Heart right ventricle (tissue), 16 donors: ENCODE measurements around the gene COX4I2. TPM values are rescaled to one million over a fixed set of nuclear protein-coding genes. Genes with fewer than 3 reads are reported as not detected.

Source experiments
- ATAC-seq, 8 donors: fragments of 200-7000 bp; cut with Tn5 transposase; one replicate each; pipeline ENCODE4 v1.9.1; 2020; ENCODE audit warnings: mild to moderate bottlenecking in 8 of 8, moderate library complexity in 8 of 8, moderate number of reproducible peaks in 1 of 8
- DNase-seq, 2 donors: peaks; one replicate each; pipeline ENCODE4 v3.0.0-alpha.2; 2020
- H3K27ac ChIP-seq, 10 donors: fragments of 200-600 bp; sonication (generic) in 2 of 10; one replicate each; pipeline versions ENCODE4 v1.5.0 to v1.8.0; 2020 to 2022; ENCODE audit warnings: mild to moderate bottlenecking in 3 of 10
- H3K27me3 ChIP-seq, 7 donors: fragments of 200-600 bp; one replicate each; pipeline ENCODE4 v1.8.0; 2021 to 2022; ENCODE audit warnings: mild to moderate bottlenecking in 2 of 7
- H3K36me3 ChIP-seq, 9 donors: fragments of 200-600 bp; sonication (generic) in 1 of 9; one replicate each; pipeline versions ENCODE4 v1.5.0 to v1.8.0; 2020 to 2022; ENCODE audit warnings: mild to moderate bottlenecking in 2 of 9
- H3K4me1 ChIP-seq, 9 donors: fragments of 200-600 bp; sonication (generic) in 1 of 9; one replicate each; pipeline versions ENCODE4 v1.5.0 to v1.8.0; 2020 to 2022; ENCODE audit warnings: mild to moderate bottlenecking in 4 of 9
- H3K4me3 ChIP-seq, 10 donors: fragments of 200-600 bp; sonication (generic) in 2 of 10; one replicate each; pipeline versions ENCODE4 v1.5.0 to v1.8.0; 2020 to 2022; ENCODE audit warnings: mild to moderate bottlenecking in 7 of 10, moderate library complexity in 2 of 10
- H3K9me3 ChIP-seq, 11 donors: fragments of 200-600 bp in 10 of 11; sonication (generic) in 2 of 11; one replicate each; pipeline versions ENCODE4 v1.5.0 to v1.8.0; 2013 to 2022; ENCODE audit warnings: mild to moderate bottlenecking in 2 of 11, control low read depth in 1 of 11, moderate library complexity in 1 of 11
- CTCF ChIP-seq, 9 donors: fragments of 200-600 bp; sonication (generic) in 2 of 9; IDR thresholded peaks; one replicate each; pipeline versions ENCODE4 v1.5.0 to v1.8.0; 2021 to 2022; ENCODE audit warnings: antibody characterized with exemption in 9 of 9, mild to moderate bottlenecking in 5 of 9, moderate library complexity in 1 of 9
- WGBS, 2 donors: extraction: QIAGEN DNeasy Blood & Tissue Kit; methylation state at CpG; one replicate each; pipeline ENCODE4 v1.1.7; 2013; ENCODE audit warnings: inconsistent platforms in 1 of 2; 5-methylcytosine and 5-hydroxymethylcytosine counted together
- intact Hi-C, 10 donors: fragments of 100-400 bp; cut with DNase I; formaldehyde crosslinking; loops; one replicate each; pipeline versions ENCODE4 v1.11.1 to v1.14.2; 2022
- polyA plus RNA-seq, 2 donors: library from polyadenylated mRNA; stranded (reverse); fragments of 200-250 nt; gene quantifications; one replicate each; pipeline ENCODE4 v1.2.3, GENCODE V29; 2013
- total RNA-seq, 10 donors: library from RNA; stranded (reverse); fragmentation: NEBNext Ultra II Directional in 3 of 10; extraction: Animal tissue kit (Norgen Biotek cat#: 25700) in 3 of 10; gene quantifications; one replicate each; pipeline versions ENCODE4 v1.2.1 to v1.2.4, GENCODE V29; 2021 to 2023
- donor health status: Arrhythmogenic right ventricular cardiomyopathy.
- donor health status: ischemic (EF 13 %, LVEDD 7.1; RV severe dilation, severe dysfunction).
- donor health status: healthy with polysubstance abuse.
- donor health status: DM: no; HTN: yes; CAD: no.
- donor health status: DM: no; HTN: no; CAD: no.
- donor health status: ischemic (EF 25% LVEDD 6.9; RV normal size, moderate dysfunction).
- donor health status: ischemic (EF 25% LVEDD 5.7; RV mildly dilated, moderate dysfunction).
- donor health status: healthy.
- donor health status: DM: yes; HTN: yes; CAD: no.
- donor health status: Ischemic cardiomyopathy.
- donor health status: ischemic (EF 35%, LVEDD 5.7; RV mildly dilated, moderate dysfunction).
- donor health status: nonischemic (EF 11% LVEDD 7.7; RV severe dilation, severe dysfunction).
- donor health status: DM: yes; HTN: yes; CAD: no.
- donor health status: PGD.
- donor health status: ischemic (EF 29% LVEDD 5.4; RV normal size, mild dysfunction).
- donor health status: nonischemic (EF 23%, LVEDD 6.1; RV moderate dilation, normal function).

COX4I2 gene
- total and polyA plus RNA-seq, 12 donors, result 3.8 to 103 (median 8.2) TPM

- intact Hi-C loops, result loop anchor here in 5 of 10 donors (1.0 to 5.0 kb wide), 3 partner anchors 37 to 38 kb away; no protein-coding TSS in a partner anchor
- TF ChIP-seq CTCF (IDR thresholded peaks at IDR 0.05), result no peak
- no peaks in the 10 kb centered on the region for H3K27me3 ChIP-seq
- H3K4me3 ChIP-seq, result peak overlapping the region in 4 of 10 donors; percentile 1 to 52 (median 16)
- WGBS, 2 donors, result 15 to 26% methylated on average over 10 of the region's 10 CpGs
- peaks cover 0 to 33% (median 0%) of the 10 kb centered on the region in 9 donors for H3K36me3 ChIP-seq
- DNase-seq (peak; percentile 41 to 81), ATAC-seq (peak; percentile 46 to 78 (median 68))
- peaks cover 59 to 100% (median 100%) of the 10 kb centered on the region in 9 donors for H3K4me1 ChIP-seq
- peak overlapping the region; percentile 47 to 92 (median 84) for H3K27ac ChIP-seq
- no peaks in the 10 kb centered on the region for H3K9me3 ChIP-seq
Measured at GRCh38 chr20:31674895-31675827, 37.4 kb downstream of the COX4I2 start.

- WGBS, 2 donors, result 38 to 42% methylated on average over 11 of the region's 11 CpGs
- no peak for TF ChIP-seq CTCF (IDR thresholded peaks at IDR 0.05)
- peaks cover 56 to 100% (median 100%) of the 10 kb centered on the region in 9 donors for H3K4me1 ChIP-seq
Measured at GRCh38 chr20:31675828-31676608, 38.3 kb downstream of the COX4I2 start.

GRCh38 chr20:31676609-31676989 is 38.9 kb downstream of the COX4I2 start:
- H3K4me3 ChIP-seq, result peak overlapping the region in 1 of 10 donors; percentile 3
- intact Hi-C loops, result loop anchor here in 2 of 10 donors (5.0 kb wide), 1 partner anchor 36 kb away; no protein-coding TSS in a partner anchor
- WGBS, 2 donors, result 70 to 75% methylated on average over 7 of the region's 7 CpGs
- peaks cover 0 to 41% (median 0%) of the 10 kb centered on the region in 9 donors for H3K36me3 ChIP-seq
- no peak for DNase-seq
- peak overlapping the region in 9 of 10 donors; percentile 47 to 92 (median 89) for H3K27ac ChIP-seq
- H3K9me3 ChIP-seq, result no peaks in the 10 kb centered on the region
- H3K4me1 ChIP-seq, result peaks cover 50 to 100% (median 99%) of the 10 kb centered on the region in 9 donors
- H3K27me3 ChIP-seq, result no peaks in the 10 kb centered on the region
- TF ChIP-seq CTCF (IDR thresholded peaks at IDR 0.05), result no peak
- no peak for ATAC-seq

More at GRCh38 chr20:31675828-31676608, 38.3 kb downstream of the COX4I2 start:
- ATAC-seq (peak in 5 of 8 donors; percentile 31 to 56 (median 33)), DNase-seq (peak in 1 of 2 donors; percentile 55)
- Histone ChIP-seq H3K27me3 (no peaks in the 10 kb centered on the region), H3K27ac (peak overlapping the region; percentile 47 to 92 (median 84)), H3K36me3 (peaks cover 0 to 41% (median 0%) of the 10 kb centered on the region in 9 donors), H3K4me3 (peak overlapping the region in 5 of 10 donors; percentile 1 to 52 (median 3)), H3K9me3 (no peaks in the 10 kb centered on the region)
- intact Hi-C loops, result loop anchor here in 4 of 10 donors (1.0 to 5.0 kb wide), 3 partner anchors 36 to 37 kb away; no protein-coding TSS in a partner anchor
